ENCODE results near the gene RAB4A. TPM values are rescaled to one million over a fixed set of nuclear protein-coding genes. Genes with fewer than 3 reads are reported as not detected.

The RAB4A gene
- total RNA-seq: 38.7 TPM

GRCh38 chr1:229270547-229271447 lies at the start of gene RAB4A:
TSS of gene RAB4A (plus strand) at chr1:229271111. CDS start at chr1:229271340, 229 bp downstream.
- peak; percentile 85 to 86 for DNase-seq (ENCODE audit: low spot score in 2 of 2)
- no peak for FAIRE-seq

GRCh38 chr1:229222081-229222480 lies 48.8 kb upstream of the RAB4A start:
- DNase-seq (ENCODE audit: low spot score in 2 of 2) (no peak), FAIRE-seq (no peak)

GRCh38 chr1:229223498-229223897 lies 47.4 kb upstream of the RAB4A start:
- no peak for FAIRE-seq
- no peak for DNase-seq (ENCODE audit: low spot score in 2 of 2)

GRCh38 chr1:229224308-229224707 lies 46.6 kb upstream of the RAB4A start:
- DNase-seq (ENCODE audit: low spot score in 2 of 2) (no peak), FAIRE-seq (no peak)

- FAIRE-seq: no peak
- no peak for DNase-seq (ENCODE audit: low spot score in 2 of 2)
These were observed 45.6 kb upstream of the RAB4A start for GRCh38 chr1:229225331-229225782.

- no peak for FAIRE-seq
- no peak for DNase-seq (ENCODE audit: low spot score in 2 of 2)
These were observed 44.1 kb upstream of the RAB4A start for GRCh38 chr1:229226796-229227195.

GRCh38 chr1:229227298-229227919 lies 43.5 kb upstream of the RAB4A start:
- FAIRE-seq (peak; percentile 21), DNase-seq (ENCODE audit: low spot score in 2 of 2) (peak; percentile 47 to 71)

GRCh38 chr1:229228522-229228921 lies 42.4 kb upstream of the RAB4A start:
- FAIRE-seq: no peak

GRCh38 chr1:229229137-229229720 lies 41.7 kb upstream of the RAB4A start:
- FAIRE-seq (no peak), DNase-seq (ENCODE audit: low spot score in 2 of 2) (no peak)

More at GRCh38 chr1:229228522-229228921, 42.4 kb upstream of the RAB4A start:
- no peak for DNase-seq (ENCODE audit: low spot score in 2 of 2)

GRCh38 chr1:229229721-229230139 lies 41.2 kb upstream of the RAB4A start:
- FAIRE-seq: peak; percentile 37
- peak; percentile 50 for DNase-seq (ENCODE audit: low spot score in 2 of 2)

GRCh38 chr1:229230140-229230892 lies 40.6 kb upstream of the RAB4A start:
- no peak for FAIRE-seq
- no peak for DNase-seq (ENCODE audit: low spot score in 2 of 2)

- no peak for FAIRE-seq
- no peak for DNase-seq (ENCODE audit: low spot score in 2 of 2)
These were observed 39.8 kb upstream of the RAB4A start for GRCh38 chr1:229230893-229231753.

GRCh38 chr1:229231754-229232119 lies 39.2 kb upstream of the RAB4A start:
- no peak for DNase-seq (ENCODE audit: low spot score in 2 of 2)
- no peak for FAIRE-seq

GRCh38 chr1:229234870-229235472 lies 35.9 kb upstream of the RAB4A start:
- no peak for FAIRE-seq
- DNase-seq (ENCODE audit: low spot score in 2 of 2): no peak

GRCh38 chr1:229237320-229237719 lies 33.6 kb upstream of the RAB4A start:
- DNase-seq (ENCODE audit: low spot score in 2 of 2) (no peak), FAIRE-seq (no peak)

- FAIRE-seq (no peak), DNase-seq (ENCODE audit: low spot score in 2 of 2) (no peak)
These were observed 32.7 kb upstream of the RAB4A start for GRCh38 chr1:229238231-229238630.

- no peak for DNase-seq (ENCODE audit: low spot score in 2 of 2)
- FAIRE-seq: no peak
These were observed 32.1 kb upstream of the RAB4A start for GRCh38 chr1:229238674-229239415.

- FAIRE-seq (no peak), DNase-seq (ENCODE audit: low spot score in 2 of 2) (no peak)
These were observed 30.4 kb upstream of the RAB4A start for GRCh38 chr1:229240532-229240931.

Measured in frontal cortex (tissue), 4 donors.